ENCODE results near the gene AFAP1L1.

GRCh38 chr5:149360272-149360671, 88.6 kb downstream of the AFAP1L1 start:
- TF ChIP-seq ZNF274 (IDR thresholded peaks at IDR 0.05; ENCODE audit: insufficient read depth, insufficient read length) (no peak), BRCA1 (IDR thresholded peaks at IDR 0.05; ENCODE audit: low read depth, low read length) (no peak), FOXK2 (IDR thresholded peaks at IDR 0.05) (no peak), ZBTB11 (CRISPR knock-in tag; IDR thresholded peaks at IDR 0.05) (no peak), ZNF592 (IDR thresholded peaks at IDR 0.05) (no peak), CTCF (IDR thresholded peaks at IDR 0.05 in 2 of 3, conservative IDR thresholded peaks at IDR 0.05 in 1 of 3; ENCODE audit: control insufficient read depth in 2 of 3, extremely low read depth in 1 of 3, insufficient read depth in 1 of 3, low read depth in 3 of 3, low read length in 3 of 3) (no peak), TAF1 (IDR thresholded peaks at IDR 0.05; ENCODE audit: borderline replicate concordance, low read depth, low read length) (no peak), FOS (IDR thresholded peaks at IDR 0.05; ENCODE audit: borderline replicate concordance, extremely low read depth, insufficient read length) (no peak), POLR2AphosphoS5 (IDR thresholded peaks at IDR 0.05; ENCODE audit: low read length) (no peak)

Data from GM12878 (cell line).